GM23338 (cell line): ENCODE data around the gene OSTC. TPM values are rescaled to one million over a fixed set of nuclear protein-coding genes. Genes with fewer than 3 reads are reported as not detected.

ENCODE experiments used
- ATAC-seq: fragments of 200-7000 bp; cut with Tn5 transposase; 3 replicates; pipeline ENCODE4 v1.9.1; 2020
- DNase-seq: peaks from one replicate; pipeline ENCODE4 v3.0.0-alpha.2; 2015; ENCODE audit warnings: low spot score
- H2AFZ ChIP-seq: fragments of 200-600 bp; sonication (generic); 2 replicates; pipeline ENCODE4 v1.8.0; 2016; ENCODE audit warnings: antibody characterized with exemption, mild to moderate bottlenecking, moderate library complexity
- H3F3A ChIP-seq: fragments of 200-600 bp; sonication (generic); replicated peaks from 2 replicates; pipeline ENCODE4 v1.8.0; 2017; ENCODE audit warnings: antibody characterized with exemption, mixed run types, low read depth
- H3K27ac ChIP-seq: fragments of 200-600 bp; sonication (generic); 2 replicates; pipeline ENCODE4 v1.6.1; 2016; ENCODE audit warnings: low read depth
- H3K27me3 ChIP-seq: fragments of 200-600 bp; sonication (generic); 2 replicates; pipeline ENCODE4 v1.8.0; 2016; ENCODE audit warnings: mild to moderate bottlenecking, mixed run types, moderate library complexity; ENCODE audit not compliant: insufficient read depth
- H3K36me3 ChIP-seq: fragments of 200-600 bp; sonication (generic); 2 replicates; pipeline ENCODE4 v1.8.0; 2016; ENCODE audit warnings: mild to moderate bottlenecking; ENCODE audit not compliant: insufficient read depth
- H3K4me1 ChIP-seq: fragments of 200-600 bp; sonication (generic); 2 replicates; pipeline ENCODE4 v1.8.0; 2016; ENCODE audit warnings: mild to moderate bottlenecking, moderate library complexity; ENCODE audit not compliant: insufficient read depth
- H3K4me2 ChIP-seq: fragments of 200-600 bp; sonication (generic); 2 replicates; pipeline ENCODE4 v1.7.1; 2017; ENCODE audit warnings: mixed run types
- H3K4me3 ChIP-seq: fragments of 200-600 bp; sonication (generic); 2 replicates; pipeline ENCODE4 v1.6.1; 2016; ENCODE audit warnings: mixed run types
- H3K79me2 ChIP-seq: fragments of 200-600 bp; sonication (generic); replicated peaks from 2 replicates; pipeline ENCODE4 v1.8.0; 2017; ENCODE audit warnings: mild to moderate bottlenecking; ENCODE audit not compliant: insufficient read depth
- H3K9me2 ChIP-seq: fragments of 200-600 bp; sonication (generic); 2 replicates; pipeline ENCODE4 v1.8.0; 2017; ENCODE audit not compliant: insufficient read depth
- H4K20me1 ChIP-seq: fragments of 200-600 bp; sonication (generic); replicated peaks from 2 replicates; pipeline ENCODE4 v1.8.0; 2017; ENCODE audit warnings: mild to moderate bottlenecking; ENCODE audit not compliant: insufficient read depth
- H3K27ac Mint-ChIP-seq: 2 replicates; pipeline ENCODE4 v1.8.0; 2020; ENCODE audit warnings: inconsistent platforms, mild to moderate bottlenecking, moderate library complexity, mixed read lengths
- H3K27me3 Mint-ChIP-seq: 3 replicates; pipeline ENCODE4 v1.8.0; 2022; ENCODE audit warnings: low read depth, mild to moderate bottlenecking, moderate library complexity, mixed read lengths, inconsistent platforms; ENCODE audit not compliant: insufficient read depth, poor library complexity
- H3K36me3 Mint-ChIP-seq: 3 replicates; pipeline ENCODE4 v1.8.0; 2021; ENCODE audit warnings: low read depth, mild to moderate bottlenecking, inconsistent platforms, moderate library complexity, mixed read lengths
- H3K4me1 Mint-ChIP-seq: 3 replicates; pipeline ENCODE4 v1.8.0; 2020; ENCODE audit warnings: mild to moderate bottlenecking, inconsistent platforms, mixed read lengths
- H3K4me3 Mint-ChIP-seq: 3 replicates; pipeline ENCODE4 v1.8.0; 2021; ENCODE audit warnings: moderate library complexity, mild to moderate bottlenecking, inconsistent platforms, mixed read lengths
- H3K9me3 Mint-ChIP-seq: 3 replicates; pipeline ENCODE4 v1.8.0; 2020; ENCODE audit warnings: moderate library complexity, mild to moderate bottlenecking, inconsistent platforms, mixed read lengths
- CREB1 ChIP-seq: fragments of 250-450 bp; sonication (Bioruptor Pico); IDR thresholded peaks from 2 replicates; pipeline ENCODE4 v1.5.0; 2020; ENCODE audit warnings: low read depth, mild to moderate bottlenecking, moderate library complexity
- CTCF ChIP-seq, 2 experiments: fragments of 200-600 bp in 1 of 2; sonication (generic) in 1 of 2; conservative IDR thresholded peaks; 2 replicates each; pipeline versions ENCODE4 v1.5.1 to v1.6.1; 2016 to 2017; ENCODE audit warnings: antibody characterized with exemption in 2 of 2, low read depth in 2 of 2, mild to moderate bottlenecking in 2 of 2, moderate library complexity in 1 of 2
- EZH2 ChIP-seq: fragments of 200-600 bp; sonication (generic); IDR thresholded peaks from one replicate; pipeline ENCODE4 v1.8.0; 2017; ENCODE audit warnings: antibody characterized with exemption, mild to moderate bottlenecking, low read depth; ENCODE audit not compliant: unreplicated experiment
- JUNB ChIP-seq: IDR thresholded peaks from one replicate; pipeline ENCODE4 v1.6.1; 2016; ENCODE audit warnings: antibody characterized with exemption; ENCODE audit not compliant: unreplicated experiment
- NANOG ChIP-seq: IDR thresholded peaks from 2 replicates; pipeline ENCODE4 v1.6.1; 2016; ENCODE audit warnings: antibody characterized with exemption, borderline replicate concordance
- POLR2AphosphoS5 ChIP-seq: IDR thresholded peaks from 2 replicates; pipeline ENCODE4 v1.6.1; 2016; ENCODE audit warnings: antibody characterized with exemption, low read depth
- STAT1 ChIP-seq: IDR thresholded peaks from one replicate; pipeline ENCODE4 v1.6.1; 2016; ENCODE audit warnings: antibody characterized with exemption; ENCODE audit not compliant: unreplicated experiment
- ZNF114 ChIP-seq: fragments of 250-450 bp; sonication (Bioruptor Pico); IDR thresholded peaks from 2 replicates; pipeline ENCODE4 v1.5.0; 2020; ENCODE audit warnings: mild to moderate bottlenecking, moderate library complexity
- ZNF331 ChIP-seq: fragments of 250-450 bp; sonication (Bioruptor Pico); IDR thresholded peaks from 2 replicates; pipeline ENCODE4 v1.5.0; 2020; ENCODE audit warnings: low read depth, mild to moderate bottlenecking, moderate library complexity
- polyA plus RNA-seq: library from polyadenylated mRNA; unstranded; fragments of >200 nt; fragmentation: Nextera tagmentation; extraction: Ambion mirVana; gene quantifications from 2 replicates; pipeline ENCODE4 v1.2.1, GENCODE V29; 2016
- total RNA-seq: library from RNA; depleted of rRNA; stranded (reverse); fragments of >200 nt; shearing (Covaris generic); gene quantifications from 2 replicates; pipeline ENCODE4 v1.2.3, GENCODE V29; 2014
- TF ChIP-seq, protein P1 (sequence below): IDR thresholded peaks from 2 replicates; pipeline ENCODE4 v1.6.1; 2016; ENCODE audit warnings: antibody characterized with exemption
- TF ChIP-seq, protein P2 (sequence below): IDR thresholded peaks from one replicate; pipeline ENCODE4 v1.6.1; 2018; ENCODE audit warnings: antibody characterized with exemption; ENCODE audit not compliant: unreplicated experiment

The OSTC gene
- total and polyA plus RNA-seq, 2 experiments from 2014 or later, result 142 to 311 TPM

GRCh38 chr4:108674356-108674977 is 24.1 kb downstream of the OSTC start:
- Histone ChIP-seq H3K4me3 (no peak overlapping the region), H3K36me3 (no peaks in the 10 kb centered on the region), H2AFZ (no peak overlapping the region), H3K9me2 (no peaks in the 10 kb centered on the region), H4K20me1 (no peaks in the 10 kb centered on the region), H3K4me2 (no peak overlapping the region), H3K27ac (no peak overlapping the region), H3K4me1 (no peaks in the 10 kb centered on the region), H3K27me3 (no peaks in the 10 kb centered on the region), H3F3A (no peaks in the 10 kb centered on the region), H3K79me2 (no peaks in the 10 kb centered on the region)
- Mint-ChIP-seq H3K4me1 (no peaks in the 10 kb centered on the region), H3K36me3 (peaks cover 7% of the 10 kb centered on the region; the same call in 2 of the 3 replicates), H3K9me3 (no peaks in the 10 kb centered on the region; the same call in 2 of the 3 replicates), H3K27me3 (no peaks in the 10 kb centered on the region), H3K27ac (no peak overlapping the region), H3K4me3 (no peak overlapping the region)
- DNase-seq (no peak), ATAC-seq (no peak)
- TF ChIP-seq POLR2AphosphoS5 (no peak), NANOG (no peak), ZNF114 (CRISPR knock-in tag) (no peak), STAT1 (no peak), CREB1 (no peak), JUNB (no peak), EZH2 (no peak), CTCF (conservative IDR thresholded peaks at IDR 0.05; ENCODE audit: low read depth in 2 of 2) (no peak), ZNF331 (no peak)
- TF ChIP-seq, protein P1, sequence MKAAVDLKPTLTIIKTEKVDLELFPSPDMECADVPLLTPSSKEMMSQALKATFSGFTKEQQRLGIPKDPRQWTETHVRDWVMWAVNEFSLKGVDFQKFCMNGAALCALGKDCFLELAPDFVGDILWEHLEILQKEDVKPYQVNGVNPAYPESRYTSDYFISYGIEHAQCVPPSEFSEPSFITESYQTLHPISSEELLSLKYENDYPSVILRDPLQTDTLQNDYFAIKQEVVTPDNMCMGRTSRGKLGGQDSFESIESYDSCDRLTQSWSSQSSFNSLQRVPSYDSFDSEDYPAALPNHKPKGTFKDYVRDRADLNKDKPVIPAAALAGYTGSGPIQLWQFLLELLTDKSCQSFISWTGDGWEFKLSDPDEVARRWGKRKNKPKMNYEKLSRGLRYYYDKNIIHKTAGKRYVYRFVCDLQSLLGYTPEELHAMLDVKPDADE, result no peak
- TF ChIP-seq, protein P2, sequence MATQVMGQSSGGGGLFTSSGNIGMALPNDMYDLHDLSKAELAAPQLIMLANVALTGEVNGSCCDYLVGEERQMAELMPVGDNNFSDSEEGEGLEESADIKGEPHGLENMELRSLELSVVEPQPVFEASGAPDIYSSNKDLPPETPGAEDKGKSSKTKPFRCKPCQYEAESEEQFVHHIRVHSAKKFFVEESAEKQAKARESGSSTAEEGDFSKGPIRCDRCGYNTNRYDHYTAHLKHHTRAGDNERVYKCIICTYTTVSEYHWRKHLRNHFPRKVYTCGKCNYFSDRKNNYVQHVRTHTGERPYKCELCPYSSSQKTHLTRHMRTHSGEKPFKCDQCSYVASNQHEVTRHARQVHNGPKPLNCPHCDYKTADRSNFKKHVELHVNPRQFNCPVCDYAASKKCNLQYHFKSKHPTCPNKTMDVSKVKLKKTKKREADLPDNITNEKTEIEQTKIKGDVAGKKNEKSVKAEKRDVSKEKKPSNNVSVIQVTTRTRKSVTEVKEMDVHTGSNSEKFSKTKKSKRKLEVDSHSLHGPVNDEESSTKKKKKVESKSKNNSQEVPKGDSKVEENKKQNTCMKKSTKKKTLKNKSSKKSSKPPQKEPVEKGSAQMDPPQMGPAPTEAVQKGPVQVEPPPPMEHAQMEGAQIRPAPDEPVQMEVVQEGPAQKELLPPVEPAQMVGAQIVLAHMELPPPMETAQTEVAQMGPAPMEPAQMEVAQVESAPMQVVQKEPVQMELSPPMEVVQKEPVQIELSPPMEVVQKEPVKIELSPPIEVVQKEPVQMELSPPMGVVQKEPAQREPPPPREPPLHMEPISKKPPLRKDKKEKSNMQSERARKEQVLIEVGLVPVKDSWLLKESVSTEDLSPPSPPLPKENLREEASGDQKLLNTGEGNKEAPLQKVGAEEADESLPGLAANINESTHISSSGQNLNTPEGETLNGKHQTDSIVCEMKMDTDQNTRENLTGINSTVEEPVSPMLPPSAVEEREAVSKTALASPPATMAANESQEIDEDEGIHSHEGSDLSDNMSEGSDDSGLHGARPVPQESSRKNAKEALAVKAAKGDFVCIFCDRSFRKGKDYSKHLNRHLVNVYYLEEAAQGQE, result no peak
